HG03457 (cell line): ENCODE data around the gene HOXA11.

Source experiments
- ATAC-seq: cut with Tn5 transposase; IDR thresholded peaks from one replicate; pipeline ENCODE4 v1.9.1; 2021; ENCODE audit warnings: moderate number of reproducible peaks; ENCODE audit not compliant: unreplicated experiment

The HOXA11 gene

DNA sequence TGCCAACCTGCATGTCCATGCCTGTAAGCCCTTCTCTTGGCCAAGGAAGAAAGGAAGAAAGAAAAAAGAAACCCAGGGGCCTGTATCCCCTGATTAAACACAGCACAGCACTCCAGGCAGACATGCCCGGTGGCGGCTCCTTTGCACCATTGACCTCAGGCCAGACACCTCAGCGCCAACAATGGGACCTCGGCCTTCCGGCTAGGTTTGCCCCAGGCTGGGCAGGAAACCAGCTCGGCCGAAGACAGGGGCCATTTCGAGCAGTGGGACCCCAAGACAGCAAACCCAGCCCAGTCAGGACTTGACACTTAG is 13.8 kb downstream of the HOXA11 start:
- no peak for ATAC-seq

DNA sequence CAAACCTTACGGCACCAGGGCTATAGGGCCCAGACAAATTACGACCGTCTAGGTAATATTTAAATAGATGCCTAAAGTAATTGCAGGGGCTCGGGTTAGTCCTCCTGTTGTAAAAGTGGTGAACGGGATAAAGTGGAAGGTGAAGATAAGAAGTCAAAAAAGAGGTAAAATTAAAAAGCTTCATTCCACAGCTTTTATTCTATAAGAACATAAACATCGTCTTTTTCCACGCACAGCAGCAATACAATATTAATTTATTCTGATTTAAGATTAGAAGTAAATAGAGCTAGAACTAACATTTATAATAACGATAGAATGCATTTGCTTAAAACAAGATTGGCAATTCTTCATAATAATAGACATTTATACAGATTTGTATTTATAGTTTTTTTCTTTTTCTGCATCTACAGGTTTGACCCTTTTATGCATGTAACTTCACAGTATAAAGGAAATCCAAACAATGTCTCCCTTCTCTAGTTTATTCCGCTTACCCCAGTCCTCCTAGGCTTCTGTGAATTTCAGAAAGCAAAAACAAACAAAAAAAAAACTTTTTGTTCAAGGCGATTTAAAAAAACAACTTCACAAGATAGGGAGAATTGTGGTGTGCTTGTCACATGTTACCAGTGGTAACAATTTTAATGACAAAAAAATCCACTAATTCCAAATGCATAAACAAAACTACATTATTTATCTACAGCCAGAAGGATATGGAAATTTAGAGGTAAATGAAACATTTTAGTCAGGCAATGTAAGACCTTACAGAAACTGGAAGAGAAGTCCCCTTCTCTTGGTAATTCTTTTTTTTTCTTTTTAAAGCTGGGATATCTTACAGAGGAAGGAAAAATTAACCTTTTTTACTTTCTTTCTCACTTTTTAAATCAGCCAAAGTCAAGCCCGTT is 14.4 kb downstream of the HOXA11 start:
- no peak for ATAC-seq

DNA sequence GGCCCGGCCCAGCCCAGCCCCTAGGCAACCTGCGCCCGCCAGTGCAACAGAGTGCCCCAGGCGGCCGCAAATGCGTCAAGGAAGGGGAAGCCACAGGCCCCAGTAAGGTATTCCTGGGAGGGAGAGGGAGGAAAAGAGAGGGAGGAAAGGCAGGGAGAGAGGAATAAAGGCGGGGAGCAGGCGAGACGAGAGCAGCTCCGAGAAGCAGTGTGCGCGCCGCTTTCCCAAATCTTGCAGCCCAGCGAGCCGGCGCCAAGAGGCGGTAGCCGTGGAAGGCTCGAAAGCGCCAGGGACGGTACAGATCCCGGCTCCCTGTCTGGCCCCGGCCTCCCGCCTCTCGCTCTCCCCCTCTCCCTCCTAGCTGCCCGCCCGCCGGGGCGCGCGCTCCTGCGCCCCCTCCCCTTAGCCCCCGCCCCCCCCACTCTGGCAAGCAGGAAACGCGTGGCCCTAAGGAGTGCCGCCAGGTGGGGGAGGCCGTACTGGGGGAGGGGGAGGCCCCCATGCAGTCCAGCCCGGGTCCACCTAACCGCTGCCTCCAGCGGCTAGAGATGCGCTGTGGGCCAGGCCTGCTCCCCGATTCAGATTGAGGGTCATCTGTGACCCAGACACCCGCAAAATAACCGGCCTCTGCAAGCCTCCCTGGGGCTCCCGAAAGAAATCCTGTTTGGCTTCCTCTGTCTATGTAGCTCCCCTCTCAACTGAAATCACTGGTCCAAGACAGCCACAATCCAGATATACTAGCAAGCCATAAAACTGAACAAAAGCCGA is 15.2 kb downstream of the HOXA11 start:
- no peak for ATAC-seq

DNA sequence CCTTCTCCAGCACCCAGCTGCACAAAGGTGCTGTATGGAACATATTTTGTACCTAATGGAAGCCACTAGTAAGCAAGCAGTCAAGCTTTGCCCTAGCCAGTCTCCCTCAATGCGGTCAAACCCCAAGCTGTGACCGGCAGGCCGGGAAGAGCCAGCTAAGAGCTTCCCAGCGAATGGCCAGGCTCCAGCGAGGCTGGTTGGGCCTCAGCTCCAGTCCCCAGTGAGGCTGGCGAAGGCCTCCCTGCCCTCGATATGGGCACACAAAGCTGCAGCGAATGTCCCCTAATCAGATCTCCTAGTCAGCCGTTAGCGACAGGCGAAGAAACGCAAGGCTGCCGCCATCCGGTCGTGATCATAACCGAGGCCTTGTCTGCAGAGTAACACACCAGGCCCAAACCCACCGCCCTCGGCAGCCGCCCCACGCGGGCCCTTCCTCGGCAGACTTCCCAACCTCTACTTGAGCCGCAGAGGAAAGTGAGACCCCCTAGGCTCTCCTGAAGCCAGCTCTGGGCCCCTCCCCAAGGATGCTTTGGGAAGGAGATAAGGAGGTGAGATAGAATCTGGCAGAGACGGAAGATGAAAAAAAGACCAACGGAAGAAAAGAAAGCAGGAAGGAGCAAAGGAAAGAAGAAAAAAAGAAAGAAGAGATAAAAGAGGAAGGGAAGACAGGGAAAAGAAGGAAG is 16.6 kb downstream of the HOXA11 start:
- no peak for ATAC-seq

DNA sequence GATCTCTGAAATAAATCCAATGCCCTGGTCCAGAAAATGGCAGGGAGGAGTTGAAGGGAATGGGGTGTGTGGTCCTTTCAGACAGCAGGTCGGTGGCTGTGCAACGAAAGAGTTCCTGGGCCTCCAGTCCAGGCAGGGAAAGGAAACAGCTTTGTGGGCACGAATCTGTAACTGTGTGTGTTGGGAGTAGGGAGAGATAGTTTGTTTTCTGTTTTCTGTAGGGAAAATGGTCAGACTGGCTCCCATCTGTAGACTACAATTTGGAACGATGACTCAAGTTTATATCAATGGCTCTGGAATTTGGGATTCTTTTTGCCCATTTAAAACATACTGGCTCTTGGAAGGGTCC is 17.1 kb downstream of the HOXA11 start:
- no peak for ATAC-seq

DNA sequence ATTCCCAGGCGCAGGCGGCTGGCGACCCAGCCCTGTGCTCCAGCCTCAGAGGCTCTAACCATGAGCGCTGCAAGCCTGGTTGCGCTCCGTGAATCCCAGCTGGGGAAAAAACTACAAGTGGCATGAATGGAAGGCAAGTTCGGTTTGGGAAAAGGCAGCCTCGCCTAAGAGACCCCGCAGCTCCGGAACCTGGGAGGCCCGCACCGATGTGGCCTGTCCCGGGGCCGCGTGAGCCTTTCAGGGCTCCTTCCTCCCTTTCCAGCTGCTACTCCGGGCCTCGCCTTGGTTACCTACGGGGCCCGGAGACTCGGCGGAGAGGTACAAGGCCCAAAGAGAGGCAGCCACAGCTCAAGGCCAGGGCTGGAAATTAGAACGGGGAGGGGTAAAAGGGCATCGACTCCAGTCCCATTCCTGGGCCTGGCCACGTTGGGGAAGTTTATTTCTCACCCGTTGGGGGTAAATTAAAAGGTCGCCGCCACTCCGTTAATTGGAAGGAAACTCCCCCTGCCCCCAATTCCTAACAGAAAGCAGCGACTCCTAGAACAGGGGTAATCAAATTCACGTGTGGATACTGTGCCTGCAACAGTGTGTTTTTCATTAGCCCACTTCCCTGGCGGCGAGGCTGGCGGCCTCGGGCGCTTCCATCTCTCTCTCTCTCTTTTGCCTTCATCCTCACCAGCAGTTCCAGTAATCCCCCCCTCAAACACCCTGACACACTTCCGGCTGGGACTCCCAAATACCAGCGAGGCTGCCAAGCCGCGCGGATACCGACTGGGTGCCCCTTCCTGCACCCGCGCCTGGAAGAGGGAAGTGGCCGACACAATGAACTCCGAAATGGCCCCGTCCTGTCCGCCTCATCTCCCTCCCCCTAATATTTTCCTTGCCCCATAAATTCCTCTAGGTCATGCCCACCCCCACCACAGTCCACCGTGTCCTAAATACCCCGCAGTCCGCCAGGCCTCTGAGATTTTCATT is 18.2 kb downstream of the HOXA11 start:
- ATAC-seq: no peak

DNA sequence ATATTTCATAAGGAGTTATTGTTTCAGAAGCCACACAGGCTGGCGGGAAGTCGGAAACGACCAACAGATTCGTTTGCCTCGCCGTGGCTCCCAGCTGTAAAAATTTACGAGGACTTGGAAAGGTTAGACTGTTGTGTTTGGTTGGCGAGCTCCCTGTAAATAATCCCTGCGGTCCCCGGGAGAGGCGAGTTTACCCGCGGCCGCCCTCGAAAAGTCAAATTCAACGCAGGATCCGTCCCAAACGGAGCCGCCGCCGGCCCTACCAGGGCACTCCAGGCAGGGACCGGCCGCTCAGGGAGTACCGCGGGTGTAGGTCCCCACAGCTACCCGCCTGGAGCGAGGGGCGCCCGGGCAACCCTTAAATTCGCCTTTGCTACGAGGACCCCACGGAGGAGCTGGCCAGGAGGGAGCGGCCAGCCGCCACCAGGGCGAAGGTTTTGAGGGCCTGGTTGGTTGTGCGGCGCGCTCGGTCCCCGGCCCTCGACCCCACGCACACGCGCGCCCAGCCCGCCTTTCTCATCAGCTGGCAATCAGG is 19.0 kb downstream of the HOXA11 start:
- ATAC-seq: no peak

DNA sequence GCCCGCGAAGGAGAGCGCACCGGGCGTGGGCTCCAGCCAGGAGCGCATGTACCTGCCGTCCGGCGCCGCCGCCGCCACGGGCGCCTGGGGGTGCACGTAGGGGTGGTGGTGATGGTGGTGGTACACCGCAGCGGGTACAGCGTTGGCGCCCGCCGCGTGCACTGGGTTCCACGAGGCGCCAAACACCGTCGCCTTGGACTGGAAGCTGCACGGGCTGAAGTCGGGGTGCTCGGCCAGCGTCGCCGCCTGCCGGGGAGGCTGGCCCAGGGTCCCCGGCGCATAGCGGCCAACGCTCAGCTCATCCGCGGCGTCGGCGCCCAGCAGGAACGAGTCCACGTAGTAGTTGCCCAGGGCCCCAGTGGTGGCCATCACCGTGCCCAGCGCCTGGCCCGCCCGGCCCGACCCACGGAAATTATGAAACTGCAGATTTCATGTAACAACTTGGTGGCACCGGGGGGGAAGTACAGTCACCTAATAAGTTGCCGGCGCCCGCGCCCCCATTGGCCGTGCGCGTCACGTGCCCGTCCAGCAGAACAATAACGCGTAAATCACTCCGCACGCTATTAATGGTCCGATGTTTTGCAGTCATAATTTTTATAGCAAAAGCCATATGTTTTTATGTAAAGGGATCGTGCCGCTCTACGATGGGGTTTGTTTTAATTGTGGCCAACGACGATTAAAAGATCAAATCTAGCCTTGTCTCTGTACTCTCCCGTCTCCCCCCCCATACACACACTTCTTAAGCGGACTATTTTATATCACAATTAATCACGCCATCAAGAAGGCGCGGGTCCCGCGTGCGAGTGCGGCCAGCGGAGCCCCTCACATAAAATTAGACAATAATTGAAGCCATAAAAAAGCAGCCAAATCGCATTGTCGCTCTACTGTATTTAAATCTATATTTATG is 19.7 kb downstream of the HOXA11 start, which contains the start of gene HOXA9:
Gene HOXA9 (minus strand): TSS at position 449 of the 907 bp plus-strand sequence. CDS start 80 bp downstream, at position 369.
- ATAC-seq: no peak

DNA sequence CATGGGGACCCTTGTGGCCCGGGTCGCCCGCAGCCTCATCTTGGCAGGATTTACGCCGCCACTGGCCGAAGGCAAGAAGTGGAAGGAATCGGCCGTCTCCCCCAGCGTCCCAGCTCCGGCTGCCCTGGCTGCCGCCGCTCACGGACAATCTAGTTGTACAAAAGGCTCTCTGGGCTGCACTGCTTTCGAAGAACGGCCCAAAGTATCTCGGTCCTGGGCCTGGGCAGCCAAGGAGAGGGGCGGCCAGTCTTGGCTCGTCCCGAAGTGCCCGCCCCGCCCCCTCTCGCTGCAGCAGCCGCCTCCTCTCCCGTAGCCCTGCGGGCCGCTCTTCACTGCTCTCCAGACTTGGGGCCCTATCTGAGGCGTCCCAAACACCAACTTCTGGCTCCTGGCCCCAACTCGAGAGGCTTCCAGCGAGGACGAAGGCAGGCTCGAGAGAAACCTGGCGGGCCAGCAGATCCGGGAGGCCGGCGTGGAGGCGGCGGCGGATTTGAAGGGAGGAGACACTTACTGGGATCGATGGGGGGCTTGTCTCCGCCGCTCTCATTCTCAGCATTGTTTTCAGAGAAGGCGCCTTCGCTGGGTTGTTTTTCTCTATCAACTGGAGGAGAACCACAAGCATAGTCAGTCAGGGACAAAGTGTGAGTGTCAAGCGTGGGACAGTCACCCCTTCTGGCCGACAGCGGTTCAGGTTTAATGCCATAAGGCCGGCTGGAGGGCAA is 20.5 kb downstream of the HOXA11 start:
- ATAC-seq: no peak

DNA sequence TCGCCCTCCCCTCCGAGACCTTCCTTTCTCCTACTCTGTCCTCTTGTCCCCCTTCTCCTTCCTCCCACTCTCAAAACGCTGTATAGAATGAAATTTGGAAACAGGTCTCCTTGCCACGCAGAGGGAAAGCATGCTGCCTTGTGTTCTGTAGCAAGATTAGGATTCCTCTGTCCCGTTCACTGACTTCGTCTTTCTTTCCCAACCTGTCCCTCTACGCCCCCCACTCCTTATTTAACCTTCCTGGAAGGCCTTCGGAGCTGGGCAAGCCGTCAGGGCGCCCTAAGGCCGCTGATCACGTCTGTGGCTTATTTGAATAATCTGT is 21.0 kb downstream of the HOXA11 start:
- ATAC-seq: no peak

DNA sequence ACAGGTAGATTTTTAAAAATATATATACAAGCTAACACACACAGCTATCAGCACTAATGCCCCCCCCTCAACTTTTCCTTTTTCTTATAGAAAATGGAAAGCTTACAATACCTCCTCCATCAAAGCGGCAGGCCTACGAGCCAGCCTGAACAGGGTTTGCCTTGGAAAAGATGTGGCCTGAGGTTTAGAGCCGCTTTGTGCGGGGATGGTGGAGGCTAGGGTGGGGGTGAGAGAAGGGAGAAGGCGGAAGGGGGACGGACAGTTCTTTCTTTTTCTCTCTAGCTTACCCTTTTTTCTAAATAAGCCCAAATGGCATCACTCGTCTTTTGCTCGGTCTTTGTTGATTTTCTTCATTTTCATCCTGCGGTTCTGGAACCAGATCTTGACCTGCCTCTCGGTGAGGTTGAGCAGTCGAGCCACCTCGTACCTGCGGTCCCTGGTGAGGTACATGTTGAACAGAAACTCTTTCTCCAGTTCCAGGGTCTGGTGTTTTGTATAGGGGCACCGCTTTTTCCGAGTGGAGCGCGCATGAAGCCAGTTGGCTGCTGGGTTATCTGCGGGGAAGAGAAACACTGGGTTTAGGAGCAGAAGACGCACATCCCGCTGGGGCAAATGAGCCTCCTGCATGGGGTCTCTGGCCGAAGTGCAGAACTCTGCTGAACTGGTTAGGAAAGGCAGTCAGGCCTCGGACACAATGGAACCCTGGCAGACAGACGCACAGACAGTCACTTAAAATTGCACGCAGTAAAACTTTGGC is 21.6 kb downstream of the HOXA11 start:
- no peak for ATAC-seq

DNA sequence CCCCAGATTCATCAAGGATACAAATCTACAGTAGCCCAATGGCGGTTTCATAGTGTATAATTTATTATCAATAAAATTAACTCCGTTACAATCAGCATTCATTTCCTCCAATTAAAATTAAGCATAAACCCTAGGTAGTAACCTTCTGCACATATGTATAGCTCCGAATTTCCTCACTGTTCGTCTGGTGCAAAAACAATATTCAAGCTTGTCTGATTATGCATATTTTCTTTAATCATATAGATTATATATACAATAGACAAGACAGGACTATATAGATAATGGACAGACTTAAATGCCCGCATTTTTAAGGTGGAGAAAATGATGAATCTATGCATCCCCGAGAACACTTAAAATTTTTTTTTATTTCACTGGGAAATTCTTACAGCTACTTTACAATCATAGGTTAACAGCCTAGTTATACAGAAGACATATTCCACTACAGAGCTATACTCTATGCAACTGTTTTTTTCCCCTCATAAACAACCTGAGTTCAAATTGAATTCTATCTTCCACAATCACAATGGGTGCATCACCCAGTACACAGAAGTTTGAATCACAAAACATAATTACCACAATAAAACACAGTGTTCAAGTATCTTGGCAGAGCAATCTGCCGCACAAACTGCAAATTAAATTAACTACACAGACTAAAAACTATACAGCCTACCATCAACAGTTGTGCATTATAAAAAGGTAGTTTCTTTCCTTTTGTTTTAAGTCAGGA is 22.3 kb downstream of the HOXA11 start:
- no peak for ATAC-seq

DNA sequence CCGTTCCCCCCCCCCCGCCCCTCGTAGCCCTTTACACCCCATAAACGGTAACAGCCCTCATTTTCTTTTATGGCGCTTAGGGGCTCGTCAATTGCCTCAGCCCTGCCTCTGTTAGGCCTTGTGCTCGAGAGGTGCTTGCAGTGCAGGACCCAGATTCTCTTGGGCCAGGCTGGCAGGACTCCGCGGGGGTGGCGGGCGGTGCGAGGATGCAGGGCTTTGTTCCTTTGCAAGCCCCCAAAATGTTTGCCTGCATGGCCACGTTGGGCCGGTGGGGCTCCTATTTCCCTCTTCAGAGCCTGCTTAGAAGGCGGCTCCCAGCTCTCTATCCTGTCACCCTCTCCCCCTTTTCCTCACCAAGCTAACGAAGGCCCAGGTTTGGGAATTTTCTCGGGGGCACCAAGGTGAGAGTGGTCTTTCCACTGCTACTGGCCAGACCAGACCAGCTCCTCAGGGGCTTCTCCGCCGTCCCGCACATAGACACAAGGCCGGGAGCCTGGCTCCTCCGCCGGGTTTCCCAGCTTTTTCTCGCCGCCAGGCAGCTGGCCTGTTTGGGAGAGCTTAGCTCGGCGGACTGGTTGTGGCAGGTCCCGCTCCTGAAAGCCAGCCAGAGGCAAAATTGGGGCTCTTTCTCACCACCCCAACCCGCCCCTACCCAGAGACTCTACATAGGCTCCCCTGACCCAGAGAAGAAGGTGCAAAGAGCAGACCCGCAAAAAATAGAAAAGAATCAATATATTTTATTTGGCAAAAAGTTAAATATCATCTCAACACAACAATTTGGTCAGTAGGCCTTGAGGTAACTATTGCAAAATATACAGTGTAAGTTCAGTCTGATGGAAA is 23.1 kb downstream of the HOXA11 start:
- ATAC-seq: no peak

DNA sequence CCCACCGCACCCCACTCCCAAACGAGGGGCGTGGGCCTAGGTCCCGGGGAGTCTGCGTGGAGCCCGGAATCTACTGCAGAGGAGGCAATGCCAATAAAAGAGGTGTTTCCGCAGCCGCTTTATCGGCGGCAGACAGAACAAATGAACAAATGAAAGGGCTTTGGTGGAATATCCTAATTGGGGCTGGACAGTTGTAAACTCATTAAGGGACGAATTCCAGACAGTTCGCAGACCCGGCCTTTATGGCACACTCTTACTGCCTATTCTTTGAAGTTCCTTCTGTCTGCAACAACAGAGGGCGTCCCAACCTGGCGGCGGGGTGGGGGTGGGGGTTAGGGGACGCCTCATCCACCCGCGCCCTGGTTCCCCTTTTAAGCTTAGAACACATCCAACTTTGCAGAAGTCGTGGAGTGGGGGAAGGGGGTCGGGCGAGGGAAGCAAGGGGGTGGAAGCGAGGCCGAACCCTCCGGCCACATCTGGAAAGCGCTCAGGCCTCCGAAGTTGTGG is 23.8 kb downstream of the HOXA11 start:
- no peak for ATAC-seq

DNA sequence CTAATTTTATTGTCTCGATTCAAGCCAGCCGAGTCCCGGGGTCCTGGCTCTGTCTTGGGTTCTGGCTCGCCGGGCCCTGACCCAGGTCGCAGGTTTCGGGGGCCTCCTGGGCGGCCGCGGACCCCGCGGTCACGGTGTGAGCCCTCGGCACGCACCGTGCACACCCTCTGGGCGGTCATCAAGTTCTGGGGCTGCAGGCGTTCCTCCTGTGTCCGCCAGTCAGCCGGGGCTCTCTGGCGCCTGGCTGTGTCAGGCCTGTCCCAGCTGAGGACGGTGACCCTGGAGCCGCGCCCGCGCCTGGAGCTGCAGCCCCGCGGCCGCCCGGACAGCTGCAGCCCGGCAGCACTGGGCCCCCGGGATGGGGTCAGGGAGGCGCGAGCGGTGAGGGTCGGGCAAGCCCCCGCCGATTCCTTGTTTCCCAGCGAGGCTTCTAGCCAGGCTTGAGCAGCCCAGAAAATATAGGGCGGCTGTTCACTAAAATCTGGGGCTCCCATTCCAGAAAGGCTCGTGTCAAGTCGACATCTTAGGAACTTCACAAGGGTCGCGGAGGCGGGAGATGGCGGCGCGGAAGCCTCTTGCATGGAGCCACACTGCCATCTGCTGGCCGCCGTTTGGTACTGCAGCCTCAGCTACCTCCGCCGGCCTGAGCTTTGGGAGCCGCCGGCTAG is 24.4 kb downstream of the HOXA11 start:
- ATAC-seq: no peak

DNA sequence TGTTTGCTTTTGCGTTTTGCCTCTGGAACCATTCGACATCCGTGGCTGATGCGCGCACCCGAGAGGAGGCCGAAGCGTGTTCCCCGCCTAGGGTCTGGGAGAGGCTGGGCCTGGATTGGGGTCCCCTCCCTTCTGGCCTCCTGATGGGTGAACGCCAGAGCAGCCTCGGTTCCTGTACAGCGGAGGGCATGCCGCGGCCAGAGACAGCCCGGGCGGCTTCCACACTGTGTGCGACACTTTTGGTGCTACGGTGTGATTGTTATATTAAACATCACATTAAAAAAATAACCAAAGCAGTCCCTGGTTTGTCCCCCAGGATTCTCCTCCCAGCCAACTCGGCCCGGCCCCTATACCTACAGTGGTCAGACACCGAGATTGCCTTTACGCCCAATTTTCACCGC is 24.9 kb downstream of the HOXA11 start:
- ATAC-seq: no peak
